OCI-LY7 (cell line): ENCODE results near the gene PLXDC2.

Source experiments
- EZH2phosphoT487 ChIP-seq: fragments of 200-600 bp; sonication (generic); IDR thresholded peaks from 2 replicates; pipeline ENCODE4 v1.6.1; 2018; ENCODE audit warnings: low read depth, borderline replicate concordance, mild to moderate bottlenecking, mixed run types, antibody characterized with exemption, low read length, moderate library complexity, mixed read lengths
- TF ChIP-seq, protein P1 (sequence below): fragments of 200-600 bp; sonication (generic); conservative IDR thresholded peaks from 2 replicates; pipeline ENCODE4 v1.5.1; 2014; ENCODE audit warnings: mild to moderate bottlenecking, antibody characterized with exemption, low read length, moderate library complexity, mixed read lengths

- TF ChIP-seq, protein P1, sequence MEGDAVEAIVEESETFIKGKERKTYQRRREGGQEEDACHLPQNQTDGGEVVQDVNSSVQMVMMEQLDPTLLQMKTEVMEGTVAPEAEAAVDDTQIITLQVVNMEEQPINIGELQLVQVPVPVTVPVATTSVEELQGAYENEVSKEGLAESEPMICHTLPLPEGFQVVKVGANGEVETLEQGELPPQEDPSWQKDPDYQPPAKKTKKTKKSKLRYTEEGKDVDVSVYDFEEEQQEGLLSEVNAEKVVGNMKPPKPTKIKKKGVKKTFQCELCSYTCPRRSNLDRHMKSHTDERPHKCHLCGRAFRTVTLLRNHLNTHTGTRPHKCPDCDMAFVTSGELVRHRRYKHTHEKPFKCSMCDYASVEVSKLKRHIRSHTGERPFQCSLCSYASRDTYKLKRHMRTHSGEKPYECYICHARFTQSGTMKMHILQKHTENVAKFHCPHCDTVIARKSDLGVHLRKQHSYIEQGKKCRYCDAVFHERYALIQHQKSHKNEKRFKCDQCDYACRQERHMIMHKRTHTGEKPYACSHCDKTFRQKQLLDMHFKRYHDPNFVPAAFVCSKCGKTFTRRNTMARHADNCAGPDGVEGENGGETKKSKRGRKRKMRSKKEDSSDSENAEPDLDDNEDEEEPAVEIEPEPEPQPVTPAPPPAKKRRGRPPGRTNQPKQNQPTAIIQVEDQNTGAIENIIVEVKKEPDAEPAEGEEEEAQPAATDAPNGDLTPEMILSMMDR, result no peak
- no peak for TF ChIP-seq EZH2phosphoT487
Observed at GRCh38 chr10:19839552-19839951, 23.3 kb downstream of the PLXDC2 start.
